ENCODE data around the gene SETDB1. TPM values are rescaled to one million over a fixed set of nuclear protein-coding genes. Genes with fewer than 3 reads are reported as not detected.

The SETDB1 gene
- total RNA-seq, 4 donors from 2014 or later, result 19.5 to 59.7 (median 39.2) TPM

- H3K4me1 ChIP-seq, result no peaks in the 10 kb centered on the region
- H3K27ac ChIP-seq, result no peak overlapping the region
- no peak for TF ChIP-seq POLR2AphosphoS5 (IDR thresholded peaks at IDR 0.05)
- TF ChIP-seq EP300 (IDR thresholded peaks at IDR 0.05; ENCODE audit: low read depth), result no peak
- TF ChIP-seq, protein P1, sequence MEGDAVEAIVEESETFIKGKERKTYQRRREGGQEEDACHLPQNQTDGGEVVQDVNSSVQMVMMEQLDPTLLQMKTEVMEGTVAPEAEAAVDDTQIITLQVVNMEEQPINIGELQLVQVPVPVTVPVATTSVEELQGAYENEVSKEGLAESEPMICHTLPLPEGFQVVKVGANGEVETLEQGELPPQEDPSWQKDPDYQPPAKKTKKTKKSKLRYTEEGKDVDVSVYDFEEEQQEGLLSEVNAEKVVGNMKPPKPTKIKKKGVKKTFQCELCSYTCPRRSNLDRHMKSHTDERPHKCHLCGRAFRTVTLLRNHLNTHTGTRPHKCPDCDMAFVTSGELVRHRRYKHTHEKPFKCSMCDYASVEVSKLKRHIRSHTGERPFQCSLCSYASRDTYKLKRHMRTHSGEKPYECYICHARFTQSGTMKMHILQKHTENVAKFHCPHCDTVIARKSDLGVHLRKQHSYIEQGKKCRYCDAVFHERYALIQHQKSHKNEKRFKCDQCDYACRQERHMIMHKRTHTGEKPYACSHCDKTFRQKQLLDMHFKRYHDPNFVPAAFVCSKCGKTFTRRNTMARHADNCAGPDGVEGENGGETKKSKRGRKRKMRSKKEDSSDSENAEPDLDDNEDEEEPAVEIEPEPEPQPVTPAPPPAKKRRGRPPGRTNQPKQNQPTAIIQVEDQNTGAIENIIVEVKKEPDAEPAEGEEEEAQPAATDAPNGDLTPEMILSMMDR (IDR thresholded peaks at IDR 0.05), result no peak
- no peak for TF ChIP-seq POLR2A (IDR thresholded peaks at IDR 0.05)
- DNase-seq, result no peak
- intact Hi-C loops (cut with DNase I; ENCODE audit: low total_unique reads) (no loop called here), in situ Hi-C loops (cut with MboI; ENCODE audit: low pct_ligation_motif_present in 1 of 4, low pct_unique_long_range_greater_than_20kb in 1 of 4, low sequenced_read_pairs in 3 of 4) (no loop called here)
- H3K27me3 ChIP-seq, result no peaks in the 10 kb centered on the region
- WGBS, 2 donors (ENCODE audit: low coverage in 1 of 2), result 89 to 100% methylated on average over 1 to 2 of the region's 2 CpGs
- no peaks in the 10 kb centered on the region for H3K36me3 ChIP-seq
- no peak overlapping the region for H3K4me3 ChIP-seq
- no peaks in the 10 kb centered on the region for H3K9me3 ChIP-seq
Measured at GRCh38 chr1:150906813-150907212, 19.4 kb upstream of the SETDB1 start.

DNA sequence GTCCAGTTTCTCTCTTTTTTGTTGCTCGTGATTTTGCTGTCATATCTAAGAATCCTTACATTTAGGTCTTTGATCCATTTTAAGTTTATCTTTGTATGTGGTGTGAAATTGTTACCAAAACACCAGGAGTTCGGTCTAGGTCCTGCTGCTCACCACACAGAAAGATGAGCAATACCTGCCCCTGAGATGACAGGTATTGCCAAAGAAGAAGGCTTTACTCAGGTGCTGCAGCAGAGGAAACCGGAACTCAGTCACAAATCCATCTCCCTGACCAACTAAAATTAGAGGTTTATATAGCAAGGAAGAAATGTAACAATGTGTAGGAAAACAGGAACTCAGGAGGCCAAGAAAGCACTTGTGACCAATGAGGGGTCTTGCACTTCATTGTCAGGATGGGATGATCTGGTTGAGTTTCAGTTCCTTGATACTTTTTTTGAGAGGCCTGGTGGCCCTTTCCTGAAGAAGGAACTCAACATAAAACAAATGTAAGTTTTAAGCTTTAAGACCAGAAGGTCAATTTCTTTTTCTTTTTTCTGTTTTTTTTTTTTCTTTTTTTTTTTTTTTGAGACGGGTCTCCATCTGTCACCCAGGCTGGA lies 16.5 kb upstream of the SETDB1 start:
- Histone ChIP-seq H3K27ac (no peak overlapping the region), H3K36me3 (no peaks in the 10 kb centered on the region), H3K9me3 (no peaks in the 10 kb centered on the region), H3K4me1 (no peaks in the 10 kb centered on the region), H3K4me3 (no peak overlapping the region), H3K27me3 (no peaks in the 10 kb centered on the region)
- DNase-seq, result no peak
- in situ Hi-C loops (cut with MboI; ENCODE audit: low pct_ligation_motif_present in 1 of 4, low pct_unique_long_range_greater_than_20kb in 1 of 4, low sequenced_read_pairs in 3 of 4) (no loop called here), intact Hi-C loops (cut with DNase I; ENCODE audit: low total_unique reads) (no loop called here)
- TF ChIP-seq EP300 (IDR thresholded peaks at IDR 0.05; ENCODE audit: low read depth), result no peak
- no peak for TF ChIP-seq POLR2A (IDR thresholded peaks at IDR 0.05)
- TF ChIP-seq, protein P1 (IDR thresholded peaks at IDR 0.05), result no peak
- TF ChIP-seq POLR2AphosphoS5 (IDR thresholded peaks at IDR 0.05), result no peak
- 93% methylated on average over 3 to 4 of the region's 4 CpGs for WGBS, 2 donors (ENCODE audit: low coverage in 1 of 2)

GRCh38 chr1:150912623-150913022 lies 13.5 kb upstream of the SETDB1 start:
- intact Hi-C loops (cut with DNase I; ENCODE audit: low total_unique reads), result no loop called here
- no peak overlapping the region for H3K27ac ChIP-seq
- H3K36me3 ChIP-seq, result no peaks in the 10 kb centered on the region

GRCh38 chr1:150917387-150917786 lies 8.8 kb upstream of the SETDB1 start:
- WGBS, 2 donors (ENCODE audit: low coverage in 1 of 2), result 49 to 62% methylated on average over 6 to 7 of the region's 7 CpGs
- no peaks in the 10 kb centered on the region for H3K9me3 ChIP-seq
- H3K4me1 ChIP-seq, result peaks cover 0 to 14% (median 2%) of the 10 kb centered on the region in 4 donors
- no peaks in the 10 kb centered on the region for H3K36me3 ChIP-seq
- no peaks in the 10 kb centered on the region for H3K27me3 ChIP-seq
- DNase-seq, result peak; percentile 72
- TF ChIP-seq POLR2AphosphoS5 (IDR thresholded peaks at IDR 0.05), result no peak
- TF ChIP-seq, protein P1 (IDR thresholded peaks at IDR 0.05), result no peak
- no peak for TF ChIP-seq EP300 (IDR thresholded peaks at IDR 0.05; ENCODE audit: low read depth)
- intact Hi-C loops (cut with DNase I; ENCODE audit: low total_unique reads) (no loop called here), in situ Hi-C loops (cut with MboI; ENCODE audit: low pct_ligation_motif_present in 1 of 4, low pct_unique_long_range_greater_than_20kb in 1 of 4, low sequenced_read_pairs in 3 of 4) (no loop called here)
- no peak overlapping the region for H3K4me3 ChIP-seq
- peak overlapping the region in 2 of 4 donors; percentile 26 to 29 for H3K27ac ChIP-seq

More at GRCh38 chr1:150912623-150913022, 13.5 kb upstream of the SETDB1 start:
- TF ChIP-seq, protein P1 (IDR thresholded peaks at IDR 0.05), result no peak
- TF ChIP-seq POLR2A (IDR thresholded peaks at IDR 0.05), result no peak
- TF ChIP-seq POLR2AphosphoS5 (IDR thresholded peaks at IDR 0.05), result no peak
- TF ChIP-seq EP300 (IDR thresholded peaks at IDR 0.05; ENCODE audit: low read depth), result no peak
- in situ Hi-C loops (cut with MboI; ENCODE audit: low pct_ligation_motif_present in 1 of 4, low pct_unique_long_range_greater_than_20kb in 1 of 4, low sequenced_read_pairs in 3 of 4), result no loop called here
- no peak overlapping the region for H3K4me3 ChIP-seq
- H3K9me3 ChIP-seq, result no peaks in the 10 kb centered on the region
- no peak for DNase-seq
- no peaks in the 10 kb centered on the region for H3K27me3 ChIP-seq
- H3K4me1 ChIP-seq, result peaks cover 0 to 5% (median 0%) of the 10 kb centered on the region in 4 donors

Measured in transverse colon (tissue), 4 donors.